ENCODE measurements around the gene FGD6.

FGD6 gene

GRCh38 chr12:95173392-95174251 is 43.6 kb downstream of the FGD6 start (continued):
- TF ChIP-seq TSHZ2 (CRISPR knock-in tag; IDR thresholded peaks at IDR 0.05) = no peak; the same call in none of the 2 replicates
- no peak for TF ChIP-seq BACH2 (CRISPR knock-in tag; IDR thresholded peaks at IDR 0.05; ENCODE audit: borderline replicate concordance)

GRCh38 chr12:95169368-95169767 is 47.9 kb downstream of the FGD6 start:
- peak; percentile 73 for ATAC-seq
- no peak for TF ChIP-seq ZNF565 (CRISPR knock-in tag; conservative IDR thresholded peaks at IDR 0.05; ENCODE audit: low read depth)
- TF ChIP-seq ZC3H10 (CRISPR knock-in tag; IDR thresholded peaks at IDR 0.05) = no peak
- TF ChIP-seq RARB (CRISPR knock-in tag; IDR thresholded peaks at IDR 0.05) = no peak
- TF ChIP-seq PPARA (CRISPR knock-in tag; IDR thresholded peaks at IDR 0.05; ENCODE audit: borderline replicate concordance) = no peak
- TF ChIP-seq ZFP3 (CRISPR knock-in tag; IDR thresholded peaks at IDR 0.05) = no peak
- no peak for TF ChIP-seq ISL1 (CRISPR knock-in tag; IDR thresholded peaks at IDR 0.05)
- TF ChIP-seq, protein P1, sequence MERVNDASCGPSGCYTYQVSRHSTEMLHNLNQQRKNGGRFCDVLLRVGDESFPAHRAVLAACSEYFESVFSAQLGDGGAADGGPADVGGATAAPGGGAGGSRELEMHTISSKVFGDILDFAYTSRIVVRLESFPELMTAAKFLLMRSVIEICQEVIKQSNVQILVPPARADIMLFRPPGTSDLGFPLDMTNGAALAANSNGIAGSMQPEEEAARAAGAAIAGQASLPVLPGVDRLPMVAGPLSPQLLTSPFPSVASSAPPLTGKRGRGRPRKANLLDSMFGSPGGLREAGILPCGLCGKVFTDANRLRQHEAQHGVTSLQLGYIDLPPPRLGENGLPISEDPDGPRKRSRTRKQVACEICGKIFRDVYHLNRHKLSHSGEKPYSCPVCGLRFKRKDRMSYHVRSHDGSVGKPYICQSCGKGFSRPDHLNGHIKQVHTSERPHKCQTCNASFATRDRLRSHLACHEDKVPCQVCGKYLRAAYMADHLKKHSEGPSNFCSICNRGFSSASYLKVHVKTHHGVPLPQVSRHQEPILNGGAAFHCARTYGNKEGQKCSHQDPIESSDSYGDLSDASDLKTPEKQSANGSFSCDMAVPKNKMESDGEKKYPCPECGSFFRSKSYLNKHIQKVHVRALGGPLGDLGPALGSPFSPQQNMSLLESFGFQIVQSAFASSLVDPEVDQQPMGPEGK (CRISPR knock-in tag; IDR thresholded peaks at IDR 0.05; ENCODE audit: borderline replicate concordance) = no peak

DNA sequence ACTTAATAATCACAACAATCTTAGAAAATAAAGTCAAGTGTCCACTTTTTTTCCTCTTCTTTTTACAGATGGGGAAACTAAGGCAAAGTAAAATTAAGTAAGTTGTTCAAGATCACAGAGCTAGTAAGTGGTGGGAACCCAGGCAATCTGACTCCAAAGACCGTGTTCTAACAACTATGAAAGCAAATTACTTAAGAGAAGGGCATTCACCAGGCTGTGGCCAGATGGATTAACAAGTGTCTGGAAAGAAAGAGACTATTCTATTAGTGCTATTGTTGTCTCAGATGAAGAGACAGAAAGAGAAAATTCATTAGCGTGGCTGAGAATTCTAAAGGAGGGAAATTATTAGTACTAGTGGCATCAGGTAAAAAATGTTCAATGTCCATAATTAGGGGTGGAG is 48.5 kb downstream of the FGD6 start:
- TF ChIP-seq ZNF565 (CRISPR knock-in tag; conservative IDR thresholded peaks at IDR 0.05; ENCODE audit: low read depth) (no peak), PPARA (CRISPR knock-in tag; IDR thresholded peaks at IDR 0.05; ENCODE audit: borderline replicate concordance) (no peak), BACH2 (CRISPR knock-in tag; IDR thresholded peaks at IDR 0.05; ENCODE audit: borderline replicate concordance) (no peak), ARNTL (CRISPR knock-in tag; IDR thresholded peaks at IDR 0.05; ENCODE audit: borderline replicate concordance, low read depth) (no peak), ZC3H10 (CRISPR knock-in tag; IDR thresholded peaks at IDR 0.05) (no peak), GLIS3 (CRISPR knock-in tag; IDR thresholded peaks at IDR 0.05) (no peak), OSR1 (CRISPR knock-in tag; IDR thresholded peaks at IDR 0.05) (no peak), SNAI2 (CRISPR knock-in tag; IDR thresholded peaks at IDR 0.05) (no peak), ISL1 (CRISPR knock-in tag; IDR thresholded peaks at IDR 0.05) (no peak), ZNF70 (CRISPR knock-in tag; IDR thresholded peaks at IDR 0.05) (no peak), ESRRG (CRISPR knock-in tag; IDR thresholded peaks at IDR 0.05) (no peak), ZNF8 (CRISPR knock-in tag; IDR thresholded peaks at IDR 0.05) (no peak), POU6F1 (CRISPR knock-in tag; IDR thresholded peaks at IDR 0.05; ENCODE audit: borderline replicate concordance, low read depth) (no peak), TSHZ2 (CRISPR knock-in tag; IDR thresholded peaks at IDR 0.05) (no peak), ZFP3 (CRISPR knock-in tag; IDR thresholded peaks at IDR 0.05) (no peak), RARB (CRISPR knock-in tag; IDR thresholded peaks at IDR 0.05) (no peak)
- TF ChIP-seq, protein P1 (CRISPR knock-in tag; IDR thresholded peaks at IDR 0.05; ENCODE audit: borderline replicate concordance) = no peak
- TF ChIP-seq, protein P2, sequence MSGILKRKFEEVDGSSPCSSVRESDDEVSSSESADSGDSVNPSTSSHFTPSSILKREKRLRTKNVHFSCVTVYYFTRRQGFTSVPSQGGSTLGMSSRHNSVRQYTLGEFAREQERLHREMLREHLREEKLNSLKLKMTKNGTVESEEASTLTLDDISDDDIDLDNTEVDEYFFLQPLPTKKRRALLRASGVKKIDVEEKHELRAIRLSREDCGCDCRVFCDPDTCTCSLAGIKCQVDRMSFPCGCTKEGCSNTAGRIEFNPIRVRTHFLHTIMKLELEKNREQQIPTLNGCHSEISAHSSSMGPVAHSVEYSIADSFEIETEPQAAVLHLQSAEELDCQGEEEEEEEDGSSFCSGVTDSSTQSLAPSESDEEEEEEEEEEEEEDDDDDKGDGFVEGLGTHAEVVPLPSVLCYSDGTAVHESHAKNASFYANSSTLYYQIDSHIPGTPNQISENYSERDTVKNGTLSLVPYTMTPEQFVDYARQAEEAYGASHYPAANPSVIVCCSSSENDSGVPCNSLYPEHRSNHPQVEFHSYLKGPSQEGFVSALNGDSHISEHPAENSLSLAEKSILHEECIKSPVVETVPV (CRISPR knock-in tag; IDR thresholded peaks at IDR 0.05) = no peak
- TF ChIP-seq, protein P3, sequence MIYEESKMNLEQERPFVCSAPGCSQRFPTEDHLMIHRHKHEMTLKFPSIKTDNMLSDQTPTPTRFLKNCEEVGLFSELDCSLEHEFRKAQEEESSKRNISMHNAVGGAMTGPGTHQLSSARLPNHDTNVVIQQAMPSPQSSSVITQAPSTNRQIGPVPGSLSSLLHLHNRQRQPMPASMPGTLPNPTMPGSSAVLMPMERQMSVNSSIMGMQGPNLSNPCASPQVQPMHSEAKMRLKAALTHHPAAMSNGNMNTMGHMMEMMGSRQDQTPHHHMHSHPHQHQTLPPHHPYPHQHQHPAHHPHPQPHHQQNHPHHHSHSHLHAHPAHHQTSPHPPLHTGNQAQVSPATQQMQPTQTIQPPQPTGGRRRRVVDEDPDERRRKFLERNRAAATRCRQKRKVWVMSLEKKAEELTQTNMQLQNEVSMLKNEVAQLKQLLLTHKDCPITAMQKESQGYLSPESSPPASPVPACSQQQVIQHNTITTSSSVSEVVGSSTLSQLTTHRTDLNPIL (CRISPR knock-in tag; IDR thresholded peaks at IDR 0.05; ENCODE audit: low read depth) = no peak
- no peak for ATAC-seq
